H1 (cell line): Measurements from ENCODE around the gene KANSL1. TPM values are rescaled to one million over a fixed set of nuclear protein-coding genes. Genes with fewer than 3 reads are reported as not detected.

Experiments
- CTCF ChIA-PET: fragments of 300-600 bp; sonication (Branson Sonifier 250); formaldehyde crosslinking; loops from one replicate; lab custom pipeline; 2021; ENCODE audit not compliant: partially characterized antibody; lab: Charles Lee
- POLR2A ChIA-PET: fragments of 300-600 bp; sonication (Branson Sonifier 250); formaldehyde crosslinking; loops from one replicate; lab custom pipeline; 2021; ENCODE audit warnings: inconsistent platforms; ENCODE audit not compliant: partially characterized antibody; lab: Charles Lee
- DNase-seq, 2 experiments: peaks; one replicate each; pipeline versions ENCODE4 v3.0.0 to v3.0.0-alpha.2; 2010 to 2022; ENCODE audit warnings: low spot score in 2 of 2, low read depth in 1 of 2, mixed read lengths in 1 of 2
- FAIRE-seq: peaks from 2 replicates; lab custom pipeline; 2011; peaks lifted over from hg19 to GRCh38; lab: Jason Lieb, UNC
- H2AFZ ChIP-seq: 2 replicates; pipeline ENCODE4 v1.8.1; 2012; ENCODE audit warnings: low read length, inconsistent platforms
- H2AK5ac ChIP-seq: 2 replicates; pipeline ENCODE4 v1.6.1; 2013; ENCODE audit warnings: low read depth, low read length
- H2BK120ac ChIP-seq: replicated peaks from 2 replicates; pipeline ENCODE3; 2013; ENCODE audit warnings: low read depth, low read length, inconsistent platforms
- H2BK12ac ChIP-seq: 2 replicates; pipeline ENCODE4 v1.6.1; 2013; ENCODE audit warnings: low read depth, low read length
- H2BK15ac ChIP-seq: 2 replicates; pipeline ENCODE4 v1.6.1; 2013; ENCODE audit warnings: low read length
- H2BK20ac ChIP-seq: 2 replicates; pipeline ENCODE4 v1.6.1; 2013; ENCODE audit warnings: low read length
- H2BK5ac ChIP-seq: 2 replicates; pipeline ENCODE4 v1.6.1; 2013; ENCODE audit warnings: low read depth, low read length
- H3K14ac ChIP-seq: 2 replicates; pipeline ENCODE4 v1.6.1; 2013; ENCODE audit warnings: inconsistent platforms; ENCODE audit not compliant: insufficient read length
- H3K18ac ChIP-seq: 2 replicates; pipeline ENCODE4 v1.6.1; 2013; ENCODE audit warnings: low read length; ENCODE audit errors: extremely low read depth
- H3K23ac ChIP-seq: 2 replicates; pipeline ENCODE4 v1.6.1; 2013; ENCODE audit warnings: inconsistent platforms; ENCODE audit not compliant: insufficient read length
- H3K23me2 ChIP-seq: 2 replicates; pipeline ENCODE4 v1.6.1; 2013; ENCODE audit warnings: low read depth, low read length
- H3K27ac ChIP-seq: 2 replicates; pipeline ENCODE4 v1.6.1; 2011; ENCODE audit warnings: low read depth, low read length, inconsistent platforms
- H3K27me3 ChIP-seq, 4 experiments: replicated peaks in 1 of 4; 1 replicate in 1 of 4; 2 replicates in 3 of 4; pipeline versions ENCODE4 v1.6.1 to v1.8.1; 2011 to 2013; ENCODE audit warnings: low read length in 3 of 4, mild to moderate bottlenecking in 3 of 4, inconsistent platforms in 2 of 4, mixed read lengths in 2 of 4, moderate library complexity in 1 of 4; ENCODE audit not compliant: control insufficient read depth in 3 of 4, insufficient read depth in 3 of 4; ENCODE audit errors: extremely low read depth in 1 of 4
- H3K36me3 ChIP-seq, 4 experiments: 2 replicates each; pipeline versions ENCODE4 v1.6.1 to v1.8.1; 2011 to 2013; ENCODE audit warnings: mild to moderate bottlenecking in 4 of 4, low read length in 3 of 4, moderate library complexity in 2 of 4, control low read depth in 1 of 4, inconsistent platforms in 1 of 4; ENCODE audit not compliant: insufficient read depth in 4 of 4, control insufficient read depth in 2 of 4
- H3K4ac ChIP-seq: replicated peaks from 2 replicates; pipeline ENCODE3; 2013; ENCODE audit warnings: low read length, low read depth, mixed read lengths, inconsistent platforms; ENCODE audit not compliant: insufficient read length
- H3K4me1 ChIP-seq, 4 experiments: replicated peaks in 1 of 4; 1 replicate in 1 of 4; 2 replicates in 3 of 4; pipeline versions ENCODE4 v1.6.1 to v1.8.1; 2011 to 2013; ENCODE audit warnings: low read length in 3 of 4, inconsistent platforms in 2 of 4, mixed read lengths in 1 of 4; ENCODE audit not compliant: insufficient read depth in 4 of 4, control insufficient read depth in 3 of 4
- H3K4me2 ChIP-seq, 2 experiments: 2 replicates each; pipeline versions ENCODE4 v1.6.1 to v1.8.1; 2011 to 2013; ENCODE audit warnings: low read depth in 2 of 2, low read length in 2 of 2, control low read depth in 1 of 2, inconsistent platforms in 1 of 2, mild to moderate bottlenecking in 1 of 2; ENCODE audit not compliant: insufficient read depth in 1 of 2
- H3K4me3 ChIP-seq, 4 experiments: fragments of 200-600, 300-600 bp in 1 of 4; sonication (generic), shearing (Covaris generic), sonication (Bioruptor Twin) in 1 of 4; 2 replicates each; pipeline versions ENCODE4 v1.5.1 to v1.8.1; 2011 to 2016; ENCODE audit warnings: low read length in 4 of 4, low read depth in 3 of 4, control low read depth in 2 of 4, inconsistent platforms in 2 of 4, mild to moderate bottlenecking in 2 of 4, mixed read lengths in 1 of 4, moderate library complexity in 1 of 4; ENCODE audit not compliant: insufficient read depth in 2 of 4; ENCODE audit errors: extremely low read depth in 1 of 4
- H3K56ac ChIP-seq: replicated peaks from 2 replicates; pipeline ENCODE3; 2013; ENCODE audit warnings: low read depth, mild to moderate bottlenecking, mixed read lengths, low read length, inconsistent platforms; ENCODE audit not compliant: insufficient read length
- H3K79me1 ChIP-seq: 2 replicates; pipeline ENCODE4 v1.6.1; 2013; ENCODE audit warnings: low read depth, low read length, control low read depth
- H3K79me2 ChIP-seq, 2 experiments: 2 replicates each; pipeline versions ENCODE4 v1.6.1 to v1.8.1; 2012 to 2013; ENCODE audit warnings: low read length in 2 of 2, mild to moderate bottlenecking in 2 of 2, inconsistent platforms in 1 of 2; ENCODE audit not compliant: insufficient read depth in 2 of 2, control insufficient read depth in 1 of 2
- H3K9ac ChIP-seq, 4 experiments: replicated peaks in 1 of 4; 1 replicate in 1 of 4; 2 replicates in 3 of 4; pipeline versions ENCODE4 v1.6.1 to v1.8.1; 2011 to 2013; ENCODE audit warnings: low read depth in 3 of 4, low read length in 3 of 4, control low read depth in 2 of 4, mild to moderate bottlenecking in 2 of 4, moderate library complexity in 2 of 4, inconsistent platforms in 1 of 4; ENCODE audit errors: extremely low read depth in 1 of 4
- H3K9me3 ChIP-seq, 2 experiments: 2 replicates each; pipeline versions ENCODE4 v1.6.1 to v1.8.1; 2012 to 2013; ENCODE audit warnings: mild to moderate bottlenecking in 2 of 2, moderate library complexity in 2 of 2, control low read depth in 1 of 2, inconsistent platforms in 1 of 2, low read depth in 1 of 2, low read length in 1 of 2, mixed read lengths in 1 of 2; ENCODE audit not compliant: insufficient read depth in 2 of 2
- H4K20me1 ChIP-seq, 2 experiments: replicated peaks in 1 of 2; 2 replicates each; pipeline versions ENCODE3 to v1.8.1; 2011 to 2013; ENCODE audit warnings: inconsistent platforms in 2 of 2, low read length in 2 of 2, mild to moderate bottlenecking in 1 of 2; ENCODE audit not compliant: insufficient read depth in 2 of 2, control insufficient read depth in 1 of 2
- H4K5ac ChIP-seq: 2 replicates; pipeline ENCODE4 v1.6.1; 2013; ENCODE audit warnings: low read length, low read depth, mixed read lengths, inconsistent platforms; ENCODE audit not compliant: insufficient read length
- H4K8ac ChIP-seq: 2 replicates; pipeline ENCODE4 v1.8.0; 2013; ENCODE audit warnings: mild to moderate bottlenecking, moderate library complexity, low read length, inconsistent platforms; ENCODE audit not compliant: insufficient read depth; ENCODE audit errors: extremely low read depth
- H4K91ac ChIP-seq: replicated peaks from 2 replicates; pipeline ENCODE3; 2013; ENCODE audit warnings: low read length, mixed read lengths, inconsistent platforms; ENCODE audit not compliant: insufficient read length
- ATF2 ChIP-seq: IDR thresholded peaks from 2 replicates; pipeline ENCODE4 v1.6.1; 2012; ENCODE audit warnings: low read length, inconsistent platforms
- BRCA1 ChIP-seq: IDR thresholded peaks from 2 replicates; pipeline ENCODE4 v1.6.1; 2012; ENCODE audit warnings: low read depth, low read length, improper control_type of control experiment
- CHD1 ChIP-seq: IDR thresholded peaks from 2 replicates; pipeline ENCODE4 v1.6.1; 2012; ENCODE audit warnings: low read depth, low read length, improper control_type of control experiment
- EP300 ChIP-seq, 2 experiments: IDR thresholded peaks; 1 replicate in 1 of 2; 2 replicates in 1 of 2; pipeline ENCODE4 v1.6.1; 2011 to 2012; ENCODE audit warnings: low read depth in 2 of 2, low read length in 2 of 2, mild to moderate bottlenecking in 2 of 2, borderline replicate concordance in 1 of 2, inconsistent platforms in 1 of 2, moderate library complexity in 1 of 2
- HDAC6 ChIP-seq: IDR thresholded peaks from one replicate; pipeline ENCODE4 v1.7.1; 2012; ENCODE audit warnings: low read depth, mild to moderate bottlenecking, inconsistent platforms, low read length, moderate library complexity
- KDM1A ChIP-seq: fragments of 200-600, 300-600 bp; sonication (generic); IDR thresholded peaks from 2 replicates; pipeline ENCODE4 v1.7.1; 2016; ENCODE audit warnings: mild to moderate bottlenecking, low read length, borderline replicate concordance
- KDM5A ChIP-seq: fragments of 200-600 bp; IDR thresholded peaks from 2 replicates; pipeline ENCODE4 v1.7.1; 2012; ENCODE audit warnings: mild to moderate bottlenecking, low read length, inconsistent platforms, mixed read lengths
- MAX ChIP-seq: IDR thresholded peaks from 2 replicates; pipeline ENCODE4 v1.6.1; 2012; ENCODE audit warnings: inconsistent platforms
- NRF1 ChIP-seq: IDR thresholded peaks from 2 replicates; pipeline ENCODE4 v1.6.1; 2011; ENCODE audit warnings: mild to moderate bottlenecking, low read depth, low read length, improper control_type of control experiment
- POLR2A ChIP-seq, 2 experiments: IDR thresholded peaks; 1 replicate in 1 of 2; 2 replicates in 1 of 2; pipeline ENCODE4 v1.6.1; 2011; ENCODE audit warnings: low read depth in 2 of 2, low read length in 2 of 2, mild to moderate bottlenecking in 2 of 2; ENCODE audit errors: control extremely low read depth in 1 of 2
- SUZ12 ChIP-seq: fragments of 200-600 bp; sonication (generic); IDR thresholded peaks from 2 replicates; pipeline ENCODE4 v1.6.1; 2012; ENCODE audit warnings: mild to moderate bottlenecking, inconsistent platforms, low read length, moderate library complexity, mixed read lengths
- TBP ChIP-seq: IDR thresholded peaks from 2 replicates; pipeline ENCODE4 v1.6.1; 2011; ENCODE audit warnings: low read depth, low read length, improper control_type of control experiment
- WGBS, 2 experiments: shearing (Covaris generic) in 1 of 2; methylation state at CpG; one replicate each; pipeline versions ENCODE4 v1.1.6 to v1.1.7; 2013 to 2015; ENCODE audit warnings: low lambda C conversion rate in 2 of 2, mixed read lengths in 2 of 2, inconsistent platforms in 1 of 2, low coverage in 1 of 2, missing lambda C conversion rate in 1 of 2; ENCODE audit not compliant: insufficient replicate concordance in 2 of 2, insufficient coverage in 1 of 2, insufficient read length in 1 of 2; ENCODE audit errors: extremely low coverage in 1 of 2, missing lambda C conversion rate in 1 of 2; 5-methylcytosine and 5-hydroxymethylcytosine counted together
- polyA plus RNA-seq, 7 experiments: library from polyadenylated mRNA; depleted of rRNA in 3 of 7; stranded (reverse) in 5 of 7; unstranded in 2 of 7; fragments of >200 nt in 5 of 7; fragments of 200-250 nt in 2 of 7; gene quantifications; 1 replicate in 5 of 7; 2 replicates in 1 of 7; 4 replicates in 1 of 7; pipeline versions ENCODE4 v1.2.1 to v1.2.3, GENCODE V29; 2011 to 2013; ENCODE audit warnings: missing spikeins in 2 of 7, mixed read lengths in 2 of 7
- total RNA-seq: library from RNA; stranded (reverse); fragmentation: NEBNext Ultra II Directional; extraction: Animal tissue kit (Norgen Biotek cat#: 25700); gene quantifications from 2 replicates; pipeline ENCODE4 v1.2.1, GENCODE V29; 2021

The KANSL1 gene
- total and polyA plus RNA-seq, 2 of the 8 experiments (the other 6 are each of a cell fraction or from before 2014, with no cell fraction given): 34.0 to 128 TPM

- Histone ChIP-seq H3K4me1 (no peaks in the 10 kb centered on the region; a peak in 1 of 7 replicates), H3K14ac (no peak overlapping the region), H3K27ac (no peak overlapping the region), H3K9me3 (no peaks in the 10 kb centered on the region), H2BK5ac (no peak overlapping the region), H3K23ac (no peak overlapping the region), H2BK12ac (no peak overlapping the region), H3K79me2 (no peaks in the 10 kb centered on the region), H3K56ac (no peak overlapping the region), H4K91ac (no peak overlapping the region), H3K9ac (no peak overlapping the region), H3K4me3 (no peak overlapping the region), H3K18ac (no peak overlapping the region), H4K8ac (0 out of 2 replicates have a peak overlapping the region, but pooled peaks have one; percentile 35), H3K4me2 (no peak overlapping the region), H4K5ac (no peak overlapping the region), H3K36me3 (no peaks in the 10 kb centered on the region), H2BK20ac (no peak overlapping the region), H4K20me1 (no peaks in the 10 kb centered on the region), H2BK15ac (no peak overlapping the region), H3K79me1 (no peaks in the 10 kb centered on the region; the same call in 1 of the 2 replicates), H2AFZ (no peak overlapping the region), H2AK5ac (no peak overlapping the region), H3K27me3 (no peaks in the 10 kb centered on the region), H3K23me2 (no peaks in the 10 kb centered on the region), H3K4ac (no peak overlapping the region), H2BK120ac (no peak overlapping the region)
- WGBS, 2 experiments: 93% methylated on average over 7 of the region's 11 CpGs; no CpG with 5 or more reads in 1 of the 2 experiments
- DNase-seq (no peak), FAIRE-seq (no peak)
- CTCF ChIA-PET: interaction anchor here (1.3 to 3.7 kb wide), 6 partner anchors 10 to 24 kb away, joined by 3 to 31 read pairs (median 6); no protein-coding TSS in a partner anchor
- POLR2A ChIA-PET: interaction anchor here (0.7 to 1.6 kb wide), 2 partner anchors 13 to 249 kb away, joined by 3 to 5 read pairs; no protein-coding TSS in a partner anchor
- TF ChIP-seq POLR2A (IDR thresholded peaks at IDR 0.05; ENCODE audit: control extremely low read depth in 1 of 2, low read depth in 2 of 2, low read length in 2 of 2): no peak
- TF ChIP-seq BRCA1: no peak
- TF ChIP-seq KDM5A: no peak
- TF ChIP-seq NRF1: no peak
- TF ChIP-seq HDAC6: no peak
- TF ChIP-seq KDM1A: no peak
- TF ChIP-seq TBP: no peak
- TF ChIP-seq SUZ12: no peak
- no peak for TF ChIP-seq ATF2
- TF ChIP-seq MAX: no peak
- no peak for TF ChIP-seq EP300 (IDR thresholded peaks at IDR 0.05; ENCODE audit: borderline replicate concordance in 1 of 2, low read depth in 2 of 2, low read length in 2 of 2)
- TF ChIP-seq CHD1: no peak
These were observed 180.6 kb downstream of the KANSL1 start for GRCh38 chr17:46012506-46013079.
